ENCODE data around the gene EIF3C.
"Not testable (repeated sequence)": the region's sequence is repeated elsewhere in the genome, so short reads cannot be mapped to it uniquely, and the experiment has no call there.

The EIF3C gene, protein sequence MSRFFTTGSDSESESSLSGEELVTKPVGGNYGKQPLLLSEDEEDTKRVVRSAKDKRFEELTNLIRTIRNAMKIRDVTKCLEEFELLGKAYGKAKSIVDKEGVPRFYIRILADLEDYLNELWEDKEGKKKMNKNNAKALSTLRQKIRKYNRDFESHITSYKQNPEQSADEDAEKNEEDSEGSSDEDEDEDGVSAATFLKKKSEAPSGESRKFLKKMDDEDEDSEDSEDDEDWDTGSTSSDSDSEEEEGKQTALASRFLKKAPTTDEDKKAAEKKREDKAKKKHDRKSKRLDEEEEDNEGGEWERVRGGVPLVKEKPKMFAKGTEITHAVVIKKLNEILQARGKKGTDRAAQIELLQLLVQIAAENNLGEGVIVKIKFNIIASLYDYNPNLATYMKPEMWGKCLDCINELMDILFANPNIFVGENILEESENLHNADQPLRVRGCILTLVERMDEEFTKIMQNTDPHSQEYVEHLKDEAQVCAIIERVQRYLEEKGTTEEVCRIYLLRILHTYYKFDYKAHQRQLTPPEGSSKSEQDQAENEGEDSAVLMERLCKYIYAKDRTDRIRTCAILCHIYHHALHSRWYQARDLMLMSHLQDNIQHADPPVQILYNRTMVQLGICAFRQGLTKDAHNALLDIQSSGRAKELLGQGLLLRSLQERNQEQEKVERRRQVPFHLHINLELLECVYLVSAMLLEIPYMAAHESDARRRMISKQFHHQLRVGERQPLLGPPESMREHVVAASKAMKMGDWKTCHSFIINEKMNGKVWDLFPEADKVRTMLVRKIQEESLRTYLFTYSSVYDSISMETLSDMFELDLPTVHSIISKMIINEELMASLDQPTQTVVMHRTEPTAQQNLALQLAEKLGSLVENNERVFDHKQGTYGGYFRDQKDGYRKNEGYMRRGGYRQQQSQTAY

DNA sequence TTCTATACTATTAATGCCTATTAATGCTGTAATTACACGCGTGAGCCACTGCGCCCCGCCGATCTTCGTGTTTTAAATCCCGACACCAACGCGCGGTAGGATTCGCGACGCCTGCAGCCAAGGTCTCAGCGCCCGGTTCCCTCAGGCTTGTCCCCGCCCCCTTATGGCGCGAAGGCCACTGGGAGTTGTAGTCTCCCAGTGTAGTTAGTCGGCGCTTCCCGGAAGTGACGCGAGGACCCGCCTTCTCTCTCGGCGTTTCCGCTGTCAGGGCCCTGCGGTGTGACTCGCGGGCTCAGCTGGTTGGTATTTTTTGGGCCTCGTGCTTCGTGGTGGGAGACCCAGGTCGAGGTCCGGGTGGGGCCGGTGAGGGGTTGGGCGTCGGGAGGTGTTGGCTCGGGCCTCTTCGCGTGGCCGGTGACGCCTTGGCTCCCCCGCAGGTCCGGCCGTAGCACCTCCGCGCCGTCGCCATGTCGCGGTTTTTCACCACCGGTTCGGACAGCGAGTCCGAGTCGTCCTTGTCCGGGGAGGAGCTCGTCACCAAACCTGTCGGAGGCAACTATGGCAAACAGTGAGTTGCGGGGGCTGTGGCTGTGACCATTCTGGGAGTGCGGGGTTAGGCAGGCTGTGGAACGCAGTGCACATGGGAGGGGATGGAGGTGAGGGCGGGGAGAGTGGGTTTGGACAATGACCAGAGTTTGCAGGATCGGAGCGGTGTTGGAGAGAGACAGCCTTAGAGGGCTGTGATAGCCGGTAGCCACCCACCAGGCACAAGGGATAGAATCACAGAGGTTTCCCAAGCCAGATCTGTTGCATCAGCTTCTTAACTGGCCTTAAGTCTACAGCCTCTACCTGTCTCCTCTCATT lies at the start of gene EIF3C:
Gene EIF3C, plus strand, starts transcription at position 245 of the 864 bp plus-strand sequence. Its CDS starts 223 bp downstream, at position 468.
- H3K4me3 ChIP-seq (ENCODE audit: low read depth, low read length); H3K27ac ChIP-seq; DNase-seq; H3K27me3 ChIP-seq (ENCODE audit: insufficient read depth, low read depth, severe bottlenecking); H3K36me3 ChIP-seq; H3K9me3 ChIP-seq (ENCODE audit: severe bottlenecking): not testable (repeated sequence)

DNA sequence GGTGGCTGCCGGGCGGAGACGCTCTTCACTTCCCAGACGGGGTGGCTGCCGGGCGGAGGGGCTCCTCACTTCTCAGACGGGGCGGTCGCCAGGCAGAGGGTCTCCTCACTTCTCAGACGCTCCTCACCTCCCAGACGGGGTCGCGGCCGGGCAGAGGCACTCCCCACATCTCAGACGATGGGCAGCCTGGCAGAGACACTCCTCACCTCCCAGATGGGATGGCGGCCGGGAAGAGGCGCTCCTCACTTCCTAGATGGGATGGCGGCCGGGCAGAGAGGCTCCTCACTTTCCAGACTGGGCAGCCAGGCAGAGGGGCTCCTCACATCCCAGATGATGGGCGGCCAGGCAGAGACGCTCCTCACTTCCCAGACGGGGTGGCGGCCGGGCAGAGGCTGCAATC lies 45.0 kb upstream of the EIF3C start:
- DNase-seq; H3K9me3 ChIP-seq (ENCODE audit: severe bottlenecking); H3K27ac ChIP-seq; H3K36me3 ChIP-seq; H3K27me3 ChIP-seq (ENCODE audit: insufficient read depth, low read depth, severe bottlenecking); H3K4me3 ChIP-seq (ENCODE audit: low read depth, low read length): not testable (repeated sequence)

DNA sequence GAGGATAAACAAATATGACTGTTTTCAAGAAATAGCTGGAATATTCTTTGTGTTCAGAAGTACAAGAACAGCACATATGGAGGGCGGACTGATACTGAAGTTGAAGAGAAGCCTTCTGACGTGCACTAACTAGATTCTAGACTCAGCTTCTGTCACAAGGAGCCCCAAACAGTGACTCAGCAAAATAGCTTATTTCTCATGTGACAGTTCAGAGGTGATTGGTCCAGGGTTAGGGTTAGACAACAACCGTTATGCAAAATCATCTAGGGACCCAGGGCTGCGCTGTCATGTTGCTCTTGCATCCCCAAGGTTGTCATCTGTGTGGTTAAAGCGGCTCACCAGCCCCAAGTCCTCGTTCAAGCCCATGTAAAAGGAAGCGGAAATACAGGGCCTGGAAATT lies 43.8 kb upstream of the EIF3C start:
- not testable (repeated sequence) for H3K9me3 ChIP-seq (ENCODE audit: severe bottlenecking); H3K27me3 ChIP-seq (ENCODE audit: insufficient read depth, low read depth, severe bottlenecking); H3K36me3 ChIP-seq; H3K4me3 ChIP-seq (ENCODE audit: low read depth, low read length); DNase-seq; H3K27ac ChIP-seq

DNA sequence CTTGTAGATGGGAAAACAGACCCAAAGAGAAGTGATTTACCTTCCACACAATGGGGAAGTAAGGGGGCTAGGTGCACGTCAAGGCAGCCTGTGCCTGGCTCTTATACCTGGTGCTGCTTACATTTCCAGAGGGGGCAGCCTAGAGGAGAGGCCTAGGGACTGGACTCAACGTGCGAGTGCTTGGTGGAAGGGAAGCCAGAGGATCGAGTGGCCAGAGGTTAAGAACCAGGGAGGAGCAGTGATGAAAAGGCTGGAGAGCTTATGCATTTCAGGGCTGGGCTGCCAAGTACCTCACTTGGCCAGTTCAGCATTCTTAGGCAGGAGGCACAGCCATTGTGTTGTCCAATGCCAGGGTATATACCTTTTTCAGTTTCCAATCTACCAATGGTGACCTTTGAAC lies 43.1 kb upstream of the EIF3C start:
- H3K36me3 ChIP-seq; H3K27me3 ChIP-seq (ENCODE audit: insufficient read depth, low read depth, severe bottlenecking); DNase-seq; H3K9me3 ChIP-seq (ENCODE audit: severe bottlenecking); H3K27ac ChIP-seq; H3K4me3 ChIP-seq (ENCODE audit: low read depth, low read length): not testable (repeated sequence)

DNA sequence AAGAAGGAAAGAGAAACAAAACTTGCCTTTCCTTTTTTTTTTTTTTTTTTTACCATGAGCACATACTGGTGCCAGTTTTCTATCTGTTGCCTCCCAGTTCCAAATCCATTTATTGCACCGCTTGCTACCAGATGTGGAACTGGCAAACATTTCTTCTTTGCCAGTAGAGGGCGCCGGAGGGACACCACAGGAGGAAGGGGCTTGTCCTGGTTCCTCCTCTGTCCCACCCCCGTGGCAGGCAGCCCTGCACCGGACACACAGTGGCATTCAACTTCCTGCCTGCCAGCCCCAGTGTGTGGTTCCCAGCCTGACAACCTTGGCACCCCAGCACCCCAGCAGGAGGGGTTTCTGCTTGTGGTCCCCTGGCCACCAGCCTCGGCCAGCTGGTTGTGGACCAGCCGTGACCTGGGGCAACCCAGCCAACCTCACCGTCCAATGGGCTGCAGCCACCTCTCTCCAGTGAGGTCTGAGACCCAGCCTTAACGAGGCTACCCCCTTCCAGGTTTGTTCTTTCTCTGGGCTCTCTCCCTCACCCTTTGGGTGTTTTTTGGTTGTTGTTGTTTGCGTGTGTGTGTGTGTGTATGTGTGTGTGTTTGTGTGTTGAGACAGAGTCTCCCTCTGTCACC lies 22.8 kb upstream of the EIF3C start:
- H3K27me3 ChIP-seq (ENCODE audit: insufficient read depth, low read depth, severe bottlenecking); H3K4me3 ChIP-seq (ENCODE audit: low read depth, low read length); DNase-seq; H3K27ac ChIP-seq; H3K9me3 ChIP-seq (ENCODE audit: severe bottlenecking); H3K36me3 ChIP-seq: not testable (repeated sequence)

DNA sequence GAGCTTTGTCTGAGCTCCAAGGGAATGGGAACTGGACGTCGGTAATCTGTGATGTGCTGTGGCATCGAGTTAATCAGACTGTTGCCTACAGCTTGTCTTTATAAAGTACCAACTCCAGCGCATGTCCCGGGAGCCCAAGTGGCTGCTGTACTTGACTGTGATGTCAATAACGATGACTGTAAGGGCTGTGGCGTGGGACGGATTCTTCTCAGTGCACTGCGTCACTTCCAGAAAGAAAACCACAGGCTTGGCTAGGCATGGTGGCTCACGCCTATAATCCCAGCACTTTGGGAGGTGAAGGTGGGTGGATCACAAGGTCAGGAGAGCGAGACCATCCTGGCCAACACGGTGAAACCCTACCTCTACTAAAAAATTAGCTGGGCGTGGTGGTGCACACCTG lies 21.8 kb upstream of the EIF3C start:
- not testable (repeated sequence) for H3K27me3 ChIP-seq (ENCODE audit: insufficient read depth, low read depth, severe bottlenecking); H3K9me3 ChIP-seq (ENCODE audit: severe bottlenecking); H3K36me3 ChIP-seq; H3K27ac ChIP-seq; H3K4me3 ChIP-seq (ENCODE audit: low read depth, low read length); DNase-seq

DNA sequence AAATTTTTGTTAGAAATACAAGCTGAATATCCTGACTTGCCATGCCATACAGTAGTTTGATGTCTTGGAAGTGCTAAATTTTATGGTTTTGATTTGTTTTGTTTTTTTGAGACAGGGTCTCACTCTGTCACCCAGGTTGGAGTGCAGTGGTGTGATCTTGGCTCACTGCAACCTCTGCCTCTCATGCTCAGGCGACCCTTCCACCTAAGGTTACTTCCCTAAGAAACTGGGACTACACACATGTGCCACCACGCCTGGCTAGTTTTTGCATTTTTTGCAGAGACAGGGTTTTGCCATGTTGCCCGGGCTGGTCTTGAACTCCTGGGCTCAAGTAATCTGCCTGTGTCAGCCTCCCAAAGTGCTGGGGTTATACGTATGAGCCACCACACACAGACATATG lies 19.5 kb upstream of the EIF3C start:
- DNase-seq; H3K27ac ChIP-seq; H3K36me3 ChIP-seq; H3K4me3 ChIP-seq (ENCODE audit: low read depth, low read length); H3K9me3 ChIP-seq (ENCODE audit: severe bottlenecking); H3K27me3 ChIP-seq (ENCODE audit: insufficient read depth, low read depth, severe bottlenecking): not testable (repeated sequence)

DNA sequence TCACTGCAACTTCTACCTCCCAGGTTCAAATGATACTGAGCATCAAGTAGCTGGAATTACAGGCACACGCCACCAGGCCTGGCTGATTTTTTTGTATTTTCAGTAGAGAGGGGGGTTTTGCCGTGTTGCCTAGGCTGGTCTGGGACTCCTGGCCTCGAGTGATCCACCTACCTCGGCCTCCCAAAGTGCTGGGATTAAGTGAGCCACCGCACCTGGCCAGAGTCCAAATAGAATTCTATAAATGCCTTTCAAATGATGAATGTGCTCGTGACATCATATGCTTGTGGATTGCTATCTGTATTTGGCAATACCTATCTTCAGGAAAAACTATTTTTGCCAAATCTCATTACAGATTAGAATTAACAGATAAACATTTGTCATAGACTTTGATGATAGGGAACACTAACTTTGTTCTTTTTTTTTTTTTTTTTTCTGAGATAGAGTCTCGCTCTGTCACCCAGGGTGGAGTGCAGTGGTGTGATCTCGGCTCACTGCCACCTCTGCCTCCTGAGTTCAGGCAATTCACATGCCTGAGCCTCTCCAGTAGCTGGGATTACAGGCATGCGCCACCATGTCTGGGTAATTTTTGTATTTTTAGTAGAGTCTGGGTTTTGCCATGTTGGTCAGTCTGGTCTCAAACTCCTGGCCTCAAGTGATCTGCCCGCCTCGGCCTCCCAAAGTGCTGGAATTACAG lies 17.9 kb upstream of the EIF3C start:
- H3K4me3 ChIP-seq (ENCODE audit: low read depth, low read length); H3K27ac ChIP-seq; H3K27me3 ChIP-seq (ENCODE audit: insufficient read depth, low read depth, severe bottlenecking); H3K36me3 ChIP-seq; DNase-seq; H3K9me3 ChIP-seq (ENCODE audit: severe bottlenecking): not testable (repeated sequence)

- H3K36me3 ChIP-seq; H3K27ac ChIP-seq; H3K4me3 ChIP-seq (ENCODE audit: low read depth, low read length); H3K27me3 ChIP-seq (ENCODE audit: insufficient read depth, low read depth, severe bottlenecking); H3K9me3 ChIP-seq (ENCODE audit: severe bottlenecking); DNase-seq: not testable (repeated sequence)
These were observed 11.5 kb upstream of the EIF3C start for GRCh38 chr16:28699792-28700191.

- H3K27ac ChIP-seq; DNase-seq; H3K27me3 ChIP-seq (ENCODE audit: insufficient read depth, low read depth, severe bottlenecking); H3K4me3 ChIP-seq (ENCODE audit: low read depth, low read length); H3K36me3 ChIP-seq; H3K9me3 ChIP-seq (ENCODE audit: severe bottlenecking): not testable (repeated sequence)
These were observed 10.9 kb upstream of the EIF3C start for GRCh38 chr16:28700349-28700748.

DNA sequence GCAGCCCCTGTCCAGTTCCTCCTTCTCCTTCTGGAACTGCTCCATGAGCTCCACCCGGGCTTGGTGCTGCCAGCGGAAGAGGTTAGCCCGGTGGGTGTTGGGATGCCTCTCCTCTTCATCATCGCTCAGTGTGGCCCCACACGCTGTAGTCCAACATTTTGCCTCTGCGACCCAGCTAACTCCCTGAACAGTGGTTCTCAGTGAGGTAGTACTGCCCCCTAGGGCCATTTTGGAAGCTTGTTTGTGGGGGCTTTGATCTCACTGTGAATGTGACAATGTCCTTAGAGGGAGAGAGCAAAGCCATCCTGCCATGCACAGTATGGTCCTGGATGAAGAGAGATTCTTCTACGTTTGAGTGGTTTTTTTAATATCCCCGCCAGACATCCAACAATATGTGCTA lies 9.9 kb upstream of the EIF3C start:
- not testable (repeated sequence) for H3K36me3 ChIP-seq; H3K27me3 ChIP-seq (ENCODE audit: insufficient read depth, low read depth, severe bottlenecking); DNase-seq; H3K27ac ChIP-seq; H3K4me3 ChIP-seq (ENCODE audit: low read depth, low read length); H3K9me3 ChIP-seq (ENCODE audit: severe bottlenecking)

DNA sequence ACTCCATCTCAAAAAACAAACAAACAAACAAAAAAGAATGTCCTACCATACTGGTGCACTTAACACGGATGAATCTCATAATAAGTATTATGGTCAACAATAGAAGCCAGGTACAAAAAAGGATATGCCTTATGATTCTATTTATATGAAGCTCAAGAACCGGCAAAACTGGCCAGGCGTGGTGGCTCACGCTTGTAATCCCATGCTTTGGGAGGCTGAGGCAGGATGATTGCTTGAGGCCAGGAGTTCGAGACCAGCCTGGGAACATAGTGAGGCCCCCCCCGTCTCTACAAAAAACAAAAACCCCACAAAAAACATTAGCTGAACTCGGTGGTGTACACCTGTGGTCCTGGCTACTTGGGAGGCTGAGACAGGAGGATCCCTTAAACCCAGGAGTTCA lies 7.0 kb upstream of the EIF3C start:
- not testable (repeated sequence) for H3K27me3 ChIP-seq (ENCODE audit: insufficient read depth, low read depth, severe bottlenecking); H3K27ac ChIP-seq; H3K9me3 ChIP-seq (ENCODE audit: severe bottlenecking); H3K36me3 ChIP-seq; DNase-seq; H3K4me3 ChIP-seq (ENCODE audit: low read depth, low read length)

- not testable (repeated sequence) for H3K27ac ChIP-seq; H3K9me3 ChIP-seq (ENCODE audit: severe bottlenecking); DNase-seq; H3K27me3 ChIP-seq (ENCODE audit: insufficient read depth, low read depth, severe bottlenecking); H3K36me3 ChIP-seq; H3K4me3 ChIP-seq (ENCODE audit: low read depth, low read length)
These were observed 11.8 kb downstream of the EIF3C start for GRCh38 chr16:28722852-28723650.

Data from WERI-Rb-1 (cell line).